Activated naive CD4-positive, alpha-beta T cell treated with anti-CD3 and anti-CD28 coated beads, Interleukin-2, amount 50 U/mL, for 72 hours (primary cell): ENCODE measurements around the gene SSTR5. TPM values are rescaled to one million over a fixed set of nuclear protein-coding genes. Genes with fewer than 3 reads are reported as not detected.

ENCODE experiments used
- ATAC-seq, 2 donors: fragments of 150-1000 bp; cut with Tn5 transposase; 2 replicates each; pipeline ENCODE4 v1.10.0; 2021; ENCODE audit warnings: mild to moderate bottlenecking in 2 of 2, moderate library complexity in 2 of 2
- DNase-seq, 2 donors: peaks; one replicate each; pipeline ENCODE4 v3.0.0; 2021 to 2022; ENCODE audit warnings: low spot score in 2 of 2
- H3K27ac Mint-ChIP-seq, 2 donors: one replicate each; pipeline ENCODE4 v1.8.0; 2022; ENCODE audit warnings: mild to moderate bottlenecking in 2 of 2, mixed read lengths in 2 of 2
- H3K36me3 Mint-ChIP-seq, 2 donors: one replicate each; pipeline ENCODE4 v1.8.0; 2022; ENCODE audit warnings: mixed read lengths in 2 of 2
- H3K9me3 Mint-ChIP-seq, 2 donors: one replicate each; pipeline ENCODE4 v1.8.0; 2022; ENCODE audit warnings: mixed read lengths in 2 of 2
- total RNA-seq, 2 donors: library from RNA; stranded (reverse); gene quantifications; one replicate each; pipeline ENCODE4 v1.2.3, GENCODE V29; 2022

The SSTR5 gene
- total RNA-seq, 2 donors from 2014 or later, result not detected

- Mint-ChIP-seq H3K36me3 (no peaks in the 10 kb centered on the region), H3K9me3 (no peaks in the 10 kb centered on the region), H3K27ac (no peak overlapping the region)
- DNase-seq (no peak), ATAC-seq (no peak)
These were observed 23.2 kb upstream of the SSTR5 start for GRCh38 chr16:1049113-1049975.

GRCh38 chr16:1049976-1050247 lies 22.6 kb upstream of the SSTR5 start:
- ATAC-seq (no peak), DNase-seq (no peak)
- Mint-ChIP-seq H3K36me3 (no peaks in the 10 kb centered on the region), H3K27ac (no peak overlapping the region), H3K9me3 (no peaks in the 10 kb centered on the region)

- Mint-ChIP-seq H3K9me3 (no peaks in the 10 kb centered on the region), H3K36me3 (no peaks in the 10 kb centered on the region), H3K27ac (no peak overlapping the region)
- no peak for DNase-seq
- ATAC-seq, result no peak
These were observed 22.0 kb upstream of the SSTR5 start for GRCh38 chr16:1050516-1050915.

GRCh38 chr16:1050921-1051320 lies 21.6 kb upstream of the SSTR5 start:
- Mint-ChIP-seq H3K36me3 (no peaks in the 10 kb centered on the region), H3K9me3 (no peaks in the 10 kb centered on the region)
- ATAC-seq, result no peak

GRCh38 chr16:1051446-1051845 lies 21.1 kb upstream of the SSTR5 start:
- ATAC-seq (no peak), DNase-seq (no peak)
- H3K27ac Mint-ChIP-seq, result no peak overlapping the region
- no peaks in the 10 kb centered on the region for H3K36me3 Mint-ChIP-seq
- no peaks in the 10 kb centered on the region for H3K9me3 Mint-ChIP-seq

More at GRCh38 chr16:1050921-1051320, 21.6 kb upstream of the SSTR5 start:
- H3K27ac Mint-ChIP-seq, result no peak overlapping the region
- DNase-seq, result no peak

GRCh38 chr16:1052721-1053120 lies 19.8 kb upstream of the SSTR5 start:
- Mint-ChIP-seq H3K9me3 (no peaks in the 10 kb centered on the region), H3K27ac (no peak overlapping the region), H3K36me3 (no peaks in the 10 kb centered on the region)
- DNase-seq (no peak), ATAC-seq (no peak)

GRCh38 chr16:1053121-1053521 lies 19.4 kb upstream of the SSTR5 start:
- Mint-ChIP-seq H3K36me3 (no peaks in the 10 kb centered on the region), H3K9me3 (no peaks in the 10 kb centered on the region), H3K27ac (no peak overlapping the region)
- ATAC-seq, result no peak
- no peak for DNase-seq

GRCh38 chr16:1053700-1054368 lies 18.7 kb upstream of the SSTR5 start:
- Mint-ChIP-seq H3K27ac (no peak overlapping the region), H3K36me3 (no peaks in the 10 kb centered on the region), H3K9me3 (no peaks in the 10 kb centered on the region)
- DNase-seq, result no peak
- ATAC-seq, result no peak

GRCh38 chr16:1054660-1055556 lies 17.6 kb upstream of the SSTR5 start:
- Mint-ChIP-seq H3K27ac (no peak overlapping the region), H3K9me3 (peaks cover 0 to 4% of the 10 kb centered on the region in 2 donors), H3K36me3 (peaks cover 0 to 4% of the 10 kb centered on the region in 2 donors)

GRCh38 chr16:1055557-1055924 lies 17.0 kb upstream of the SSTR5 start:
- DNase-seq, result no peak
- Mint-ChIP-seq H3K36me3 (peaks cover 0 to 4% of the 10 kb centered on the region in 2 donors), H3K9me3 (peaks cover 0 to 4% of the 10 kb centered on the region in 2 donors), H3K27ac (no peak overlapping the region)
- no peak for ATAC-seq

More at GRCh38 chr16:1054660-1055556, 17.6 kb upstream of the SSTR5 start:
- peak; percentile 53 to 73 for ATAC-seq
- DNase-seq, result peak in 1 of 2 donors; percentile 55

GRCh38 chr16:1056196-1056595 lies 16.4 kb upstream of the SSTR5 start:
- ATAC-seq (no peak), DNase-seq (no peak)
- Mint-ChIP-seq H3K27ac (no peak overlapping the region), H3K36me3 (peaks cover 0 to 4% of the 10 kb centered on the region in 2 donors), H3K9me3 (peaks cover 0 to 4% of the 10 kb centered on the region in 2 donors)

GRCh38 chr16:1057252-1057932 lies 15.2 kb upstream of the SSTR5 start:
- Mint-ChIP-seq H3K9me3 (peaks cover 0 to 4% of the 10 kb centered on the region in 2 donors), H3K36me3 (peaks cover 0 to 4% of the 10 kb centered on the region in 2 donors), H3K27ac (no peak overlapping the region)
- peak in 1 of 2 donors; percentile 78 for DNase-seq
- ATAC-seq, result peak; percentile 69 to 85

GRCh38 chr16:1058216-1058615 lies 14.3 kb upstream of the SSTR5 start:
- Mint-ChIP-seq H3K36me3 (peaks cover 0 to 4% of the 10 kb centered on the region in 2 donors), H3K9me3 (peaks cover 0 to 4% of the 10 kb centered on the region in 2 donors)

GRCh38 chr16:1059310-1059709 lies 13.2 kb upstream of the SSTR5 start:
- DNase-seq (no peak), ATAC-seq (no peak)
- H3K27ac Mint-ChIP-seq, result no peak overlapping the region
- peaks cover 0 to 4% of the 10 kb centered on the region in 2 donors for H3K9me3 Mint-ChIP-seq
- H3K36me3 Mint-ChIP-seq, result peaks cover 0 to 4% of the 10 kb centered on the region in 2 donors

More at GRCh38 chr16:1058216-1058615, 14.3 kb upstream of the SSTR5 start:
- no peak overlapping the region for H3K27ac Mint-ChIP-seq
- ATAC-seq (no peak), DNase-seq (no peak)

GRCh38 chr16:1060416-1061340 lies 11.9 kb upstream of the SSTR5 start:
- ATAC-seq (no peak), DNase-seq (no peak)
- Mint-ChIP-seq H3K36me3 (peaks cover 0 to 4% of the 10 kb centered on the region in 2 donors), H3K27ac (no peak overlapping the region), H3K9me3 (peaks cover 0 to 4% of the 10 kb centered on the region in 2 donors)
